ENCODE results near the gene ATP11A. TPM values are rescaled to one million over a fixed set of nuclear protein-coding genes. Genes with fewer than 3 reads are reported as not detected.
A peak's percentile ranks its signal among the peaks of the same experiment; 100 is the strongest.

Gene ATP11A
- total and polyA plus RNA-seq, 2 donors (not counting 3 experiments of a cell fraction or from before 2014, with no cell fraction given), result 16.5 to 88.1 TPM

GRCh38 chr13:112721198-112722104 lies 31.6 kb downstream of the ATP11A start:
- Histone ChIP-seq H3K36me3 (ENCODE audit: control insufficient read depth in 2 of 2, extremely low read depth in 1 of 2, insufficient read depth in 2 of 2, low read length in 2 of 2) (no peaks in the 10 kb centered on the region), H4K20me1 (replicated peaks; ENCODE audit: control insufficient read depth, extremely low read depth, insufficient read depth, low read length) (no peaks in the 10 kb centered on the region), H2AFZ (ENCODE audit: low read depth, low read length) (peak overlapping the region; percentile 63), H3K27ac (ENCODE audit: insufficient read depth, low read depth, low read length) (peak overlapping the region; percentile 93), H3K4me3 (replicated peaks in 1 of 3; ENCODE audit: insufficient read depth in 1 of 3, low read depth in 1 of 3, low read length in 3 of 3) (no peak overlapping the region), H3K9me3 (replicated peaks; ENCODE audit: control insufficient read depth, insufficient read depth, low read length) (no peaks in the 10 kb centered on the region), H3K27me3 (ENCODE audit: control insufficient read depth in 2 of 2, insufficient read depth in 2 of 2, low read length in 2 of 2) (no peaks in the 10 kb centered on the region), H3K9ac (replicated peaks; ENCODE audit: extremely low read depth, insufficient read depth, low read length) (peak overlapping the region; percentile 44), H3K9me1 (replicated peaks; ENCODE audit: control insufficient read depth, extremely low read depth, insufficient read depth, low read length) (no peaks in the 10 kb centered on the region), H3K79me2 (ENCODE audit: control insufficient read depth, insufficient read depth, low read length) (peaks cover 10% of the 10 kb centered on the region), H3K4me1 (ENCODE audit: control insufficient read depth, extremely low read depth, insufficient read depth, low read length) (peaks cover 32% of the 10 kb centered on the region), H3K4me2 (ENCODE audit: insufficient read depth, low read length) (peak overlapping the region; percentile 26)
- POLR2A ChIA-PET, result no interaction called here
- peak; percentile 59 for FAIRE-seq
- DNase-seq (ENCODE audit: low read depth, low spot score), result peak; percentile 40
- TF ChIP-seq POLR2A (IDR thresholded peaks at IDR 0.05; ENCODE audit: low read depth, low read length) (no peak), MAX (IDR thresholded peaks at IDR 0.05; ENCODE audit: insufficient read depth, insufficient read length) (no peak)
- TF ChIP-seq, protein P1, sequence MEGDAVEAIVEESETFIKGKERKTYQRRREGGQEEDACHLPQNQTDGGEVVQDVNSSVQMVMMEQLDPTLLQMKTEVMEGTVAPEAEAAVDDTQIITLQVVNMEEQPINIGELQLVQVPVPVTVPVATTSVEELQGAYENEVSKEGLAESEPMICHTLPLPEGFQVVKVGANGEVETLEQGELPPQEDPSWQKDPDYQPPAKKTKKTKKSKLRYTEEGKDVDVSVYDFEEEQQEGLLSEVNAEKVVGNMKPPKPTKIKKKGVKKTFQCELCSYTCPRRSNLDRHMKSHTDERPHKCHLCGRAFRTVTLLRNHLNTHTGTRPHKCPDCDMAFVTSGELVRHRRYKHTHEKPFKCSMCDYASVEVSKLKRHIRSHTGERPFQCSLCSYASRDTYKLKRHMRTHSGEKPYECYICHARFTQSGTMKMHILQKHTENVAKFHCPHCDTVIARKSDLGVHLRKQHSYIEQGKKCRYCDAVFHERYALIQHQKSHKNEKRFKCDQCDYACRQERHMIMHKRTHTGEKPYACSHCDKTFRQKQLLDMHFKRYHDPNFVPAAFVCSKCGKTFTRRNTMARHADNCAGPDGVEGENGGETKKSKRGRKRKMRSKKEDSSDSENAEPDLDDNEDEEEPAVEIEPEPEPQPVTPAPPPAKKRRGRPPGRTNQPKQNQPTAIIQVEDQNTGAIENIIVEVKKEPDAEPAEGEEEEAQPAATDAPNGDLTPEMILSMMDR (IDR thresholded peaks at IDR 0.05; ENCODE audit: extremely low read depth in 1 of 2, insufficient read depth in 1 of 2, low read depth in 1 of 2, low read length in 2 of 2), result peak; percentile 16 to 32
- intact Hi-C loops (cut with micrococcal nuclease), result loop anchor here (1.0 kb wide), 2 partner anchors 10 to 31 kb away; partner anchors contain the start of gene ATP11A
- dilution Hi-C loops (cut with MboI; ENCODE audit: extremely low pct_ligation_motif_present, low sequenced_read_pairs), result no loop called here
- no TSS peak for BruUV-seq (replicated peaks)
- CTCF ChIA-PET, result interaction anchor here (0.5 to 1.1 kb wide), 2 partner anchors 9 to 23 kb away, joined by 3 to 6 read pairs; no protein-coding TSS in a partner anchor

Data from endothelial cell of umbilical vein (primary cell).